SW 1271 (cell line): ENCODE data around the gene SLCO2A1.

Source experiments
- DNase-seq, 2 experiments: peaks; one replicate each; lab custom pipeline; 2025; lab: John Stamatoyannopoulos, UW

Gene SLCO2A1

GRCh38 chr3:133933097-133934024 lies 96.4 kb downstream of the SLCO2A1 start:
- no peak for DNase-seq

- no peak for DNase-seq
These were observed 97.7 kb downstream of the SLCO2A1 start for GRCh38 chr3:133932009-133932408.

GRCh38 chr3:133931084-133931483 lies 98.6 kb downstream of the SLCO2A1 start:
- no peak for DNase-seq

- DNase-seq, result peak in 1 of 2 experiments; percentile 73
These were observed 99.3 kb downstream of the SLCO2A1 start for GRCh38 chr3:133930341-133930933.

- no peak for DNase-seq
These were observed 100.7 kb downstream of the SLCO2A1 start for GRCh38 chr3:133928903-133929607.

- no peak for DNase-seq
These were observed 101.4 kb downstream of the SLCO2A1 start for GRCh38 chr3:133928136-133928893.

GRCh38 chr3:133927540-133928066 lies 102.1 kb downstream of the SLCO2A1 start:
- DNase-seq, result no peak

GRCh38 chr3:133926736-133927539 lies 102.8 kb downstream of the SLCO2A1 start:
- DNase-seq, result no peak

GRCh38 chr3:133925960-133926735 lies 103.6 kb downstream of the SLCO2A1 start:
- no peak for DNase-seq

GRCh38 chr3:133924041-133924440 lies 105.7 kb downstream of the SLCO2A1 start:
- no peak for DNase-seq

- DNase-seq, result no peak
These were observed 108.1 kb downstream of the SLCO2A1 start for GRCh38 chr3:133921592-133921991.

- no peak for DNase-seq
These were observed 112.6 kb downstream of the SLCO2A1 start for GRCh38 chr3:133917144-133917543.

GRCh38 chr3:133915685-133916658 lies 113.8 kb downstream of the SLCO2A1 start:
- DNase-seq, result no peak

- no peak for DNase-seq
These were observed 114.7 kb downstream of the SLCO2A1 start for GRCh38 chr3:133914839-133915600.

- DNase-seq, result peak in 1 of 2 experiments; percentile 6
These were observed 119.3 kb downstream of the SLCO2A1 start for GRCh38 chr3:133910422-133910821.

GRCh38 chr3:133905376-133905775 lies 124.3 kb downstream of the SLCO2A1 start:
- DNase-seq, result no peak

- DNase-seq, result no peak
These were observed 127.9 kb downstream of the SLCO2A1 start for GRCh38 chr3:133901847-133902246.

GRCh38 chr3:133901083-133901482 lies 128.6 kb downstream of the SLCO2A1 start:
- DNase-seq, result no peak
